Stimulated activated naive CD8-positive, alpha-beta T cell treated with anti-CD3 and anti-CD28 coated beads, Interleukin-15, amount 100 ng/mL, for 72 hours (primary cell): Measurements from ENCODE around the gene ANO1.

Experiments
- ATAC-seq: fragments of 150-1000 bp; cut with Tn5 transposase; 2 replicates; pipeline ENCODE4 v1.10.0; 2021; ENCODE audit warnings: mild to moderate bottlenecking, moderate library complexity
- DNase-seq, 2 donors: peaks; one replicate each; pipeline ENCODE4 v3.0.0; 2021 to 2022
- H3K27ac Mint-ChIP-seq, 2 donors: one replicate each; pipeline ENCODE4 v1.8.0; 2022; ENCODE audit warnings: mild to moderate bottlenecking in 2 of 2, mixed read lengths in 2 of 2, moderate library complexity in 2 of 2
- H3K27me3 Mint-ChIP-seq: one replicate; pipeline ENCODE4 v1.8.0; 2022; ENCODE audit warnings: mixed read lengths
- H3K4me1 Mint-ChIP-seq: one replicate; pipeline ENCODE4 v1.8.0; 2022; ENCODE audit warnings: mild to moderate bottlenecking, mixed read lengths
- H3K4me3 Mint-ChIP-seq, 2 donors: one replicate each; pipeline ENCODE4 v1.8.0; 2022; ENCODE audit warnings: mild to moderate bottlenecking in 2 of 2, mixed read lengths in 2 of 2, moderate library complexity in 1 of 2
- H3K9me3 Mint-ChIP-seq, 2 donors: one replicate each; pipeline ENCODE4 v1.8.0; 2022; ENCODE audit warnings: mixed read lengths in 2 of 2

The ANO1 gene

DNA sequence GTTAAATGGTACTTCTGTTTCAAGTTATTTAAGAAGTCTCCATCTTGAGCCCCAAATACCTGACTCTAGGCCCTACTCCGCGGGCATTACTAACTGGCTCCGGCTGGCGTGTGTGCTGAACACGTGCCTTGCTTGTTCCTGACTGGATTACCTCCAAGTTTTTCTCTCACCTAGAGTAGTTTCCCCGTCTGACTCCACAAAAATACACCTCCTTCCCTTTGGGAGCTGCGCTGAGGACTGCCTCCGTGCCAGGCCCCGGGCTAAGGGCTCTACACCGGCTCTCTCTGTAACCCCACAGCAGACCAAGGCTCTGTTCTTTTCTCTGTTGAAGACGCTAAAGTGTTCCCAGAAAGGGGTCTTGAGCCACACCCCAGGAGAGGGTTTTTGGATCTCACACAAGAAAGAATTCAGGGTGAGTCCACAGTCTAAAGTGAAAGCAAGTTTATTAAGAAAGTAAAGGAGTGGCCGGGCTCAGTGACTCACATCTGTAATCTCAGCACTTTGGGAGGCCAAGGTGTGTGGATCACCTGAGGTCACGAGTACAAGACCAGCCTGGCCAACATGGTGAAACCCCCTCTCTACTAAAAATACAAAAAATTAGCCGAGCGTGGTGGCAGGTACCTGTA is 61.8 kb downstream of the ANO1 start:
- Mint-ChIP-seq H3K27me3 (peaks cover 59% of the 10 kb centered on the region), H3K9me3 (no peaks in the 10 kb centered on the region), H3K4me1 (peaks cover 10% of the 10 kb centered on the region), H3K4me3 (no peak overlapping the region), H3K27ac (no peak overlapping the region)
- DNase-seq (no peak), ATAC-seq (no peak)

DNA sequence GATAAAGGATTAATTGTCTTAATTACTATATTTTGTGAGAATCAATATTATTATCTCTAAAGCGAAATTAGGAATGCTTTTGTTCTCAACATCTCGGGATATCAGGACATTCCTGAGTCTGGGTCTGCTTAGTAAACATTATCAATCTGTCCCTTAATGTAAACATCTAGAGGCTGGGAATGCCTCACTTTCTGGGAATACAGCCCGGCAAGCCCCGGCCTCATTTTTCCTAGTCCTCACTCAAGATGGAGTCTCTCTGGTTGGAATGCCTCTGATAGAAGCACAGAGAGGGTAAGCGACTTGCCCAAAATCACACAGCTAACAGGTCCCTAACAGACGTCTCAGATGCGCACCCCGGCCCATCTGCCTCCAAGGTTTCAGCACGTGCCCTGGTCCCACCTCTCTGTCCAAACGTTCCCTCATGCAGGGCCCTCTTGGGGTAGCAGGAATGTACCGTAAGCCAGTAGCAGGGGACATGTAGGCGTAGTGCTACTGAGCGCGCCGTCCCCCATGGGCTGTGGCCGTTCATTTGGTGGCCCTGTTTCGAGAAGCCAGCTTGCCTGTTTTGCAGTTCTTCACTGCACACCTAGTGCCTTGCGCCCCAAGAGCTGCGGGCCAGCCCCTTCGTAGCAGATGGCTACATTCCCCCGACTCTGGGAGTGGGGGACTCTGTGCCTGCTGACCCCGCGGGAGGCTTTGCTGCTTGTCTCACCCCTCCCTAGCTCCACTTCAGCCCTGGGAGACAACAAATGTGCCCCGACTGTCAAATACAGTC is 62.8 kb downstream of the ANO1 start:
- Mint-ChIP-seq H3K4me1 (peaks cover 10% of the 10 kb centered on the region), H3K9me3 (no peaks in the 10 kb centered on the region), H3K4me3 (no peak overlapping the region), H3K27ac (no peak overlapping the region), H3K27me3 (peaks cover 58% of the 10 kb centered on the region)
- ATAC-seq: no peak
- DNase-seq: no peak

DNA sequence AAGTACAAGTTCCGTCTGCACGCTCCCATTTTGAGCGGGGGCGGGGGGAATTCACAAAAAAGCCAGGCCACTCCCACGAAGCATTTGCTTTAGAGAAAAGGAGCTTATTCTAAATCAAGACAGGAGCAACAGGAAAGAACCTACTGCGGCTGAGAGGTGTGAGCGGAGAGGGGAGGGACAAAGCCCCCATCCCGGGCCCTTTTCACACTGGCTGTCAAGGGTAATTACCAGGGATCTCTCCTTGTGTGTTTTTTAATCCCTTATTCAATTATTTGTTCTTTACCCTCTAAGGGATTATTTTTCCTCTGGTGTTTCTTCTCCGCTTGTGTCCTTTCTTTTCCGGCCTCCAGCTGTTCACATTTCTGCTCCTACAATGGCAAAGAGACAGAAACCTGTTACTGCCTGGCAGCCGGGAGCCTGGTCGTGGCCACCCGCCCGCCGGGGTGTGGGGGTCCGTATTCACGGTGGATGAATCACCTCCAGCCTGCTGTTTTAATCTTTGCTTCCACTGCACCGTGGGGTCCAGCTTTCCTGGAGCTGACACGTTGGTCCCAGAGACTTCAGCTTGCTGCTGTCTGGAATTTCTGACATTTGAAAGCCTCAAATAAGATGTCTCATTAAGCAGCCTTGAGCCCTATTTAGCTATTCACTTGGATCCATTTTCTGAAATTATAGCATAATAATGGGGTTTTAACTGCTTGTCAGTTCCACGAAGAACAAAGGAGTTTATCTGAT is 63.5 kb downstream of the ANO1 start:
- H3K27me3 Mint-ChIP-seq: peaks cover 65% of the 10 kb centered on the region
- no peaks in the 10 kb centered on the region for H3K9me3 Mint-ChIP-seq
- H3K4me3 Mint-ChIP-seq: peak overlapping the region in 1 of 2 donors; percentile 2
- no peak for ATAC-seq
- peak in 1 of 2 donors; percentile 14 for DNase-seq
- H3K27ac Mint-ChIP-seq: no peak overlapping the region
- H3K4me1 Mint-ChIP-seq: peaks cover 10% of the 10 kb centered on the region

DNA sequence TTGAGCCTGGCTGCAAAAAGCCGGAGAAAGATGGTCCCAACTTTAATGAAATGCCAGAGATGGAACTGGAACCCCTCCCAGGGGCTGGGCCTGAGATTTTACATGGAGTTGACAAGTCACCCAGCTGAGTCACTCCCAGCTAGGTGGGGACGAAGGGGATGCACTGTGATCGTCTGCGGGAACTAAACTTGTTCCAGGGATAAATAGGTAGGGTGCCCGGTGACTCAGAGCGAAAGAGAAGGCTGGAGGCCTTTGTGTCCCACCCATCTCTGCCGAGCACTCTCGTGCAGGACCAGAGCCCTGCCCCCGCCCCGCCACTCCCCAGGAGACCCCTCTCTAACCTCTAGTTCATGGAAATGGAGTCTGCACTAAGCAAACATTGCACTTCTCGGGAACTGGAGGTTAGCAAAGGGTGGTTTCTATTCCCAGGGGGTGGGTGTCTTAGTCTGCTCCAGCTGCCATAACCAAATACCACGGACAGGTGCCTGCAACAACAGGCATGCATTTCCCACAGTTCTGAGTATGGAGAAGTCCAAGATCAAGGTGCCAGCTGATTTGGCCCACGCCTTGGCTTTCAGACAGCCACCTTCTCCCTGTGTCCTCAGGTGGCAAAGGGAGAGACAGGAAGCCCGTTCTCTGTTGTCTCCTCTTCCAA is 64.2 kb downstream of the ANO1 start:
- Mint-ChIP-seq H3K27ac (no peak overlapping the region), H3K4me1 (peaks cover 10% of the 10 kb centered on the region), H3K9me3 (no peaks in the 10 kb centered on the region), H3K27me3 (peaks cover 72% of the 10 kb centered on the region), H3K4me3 (no peak overlapping the region)
- ATAC-seq: no peak
- no peak for DNase-seq

DNA sequence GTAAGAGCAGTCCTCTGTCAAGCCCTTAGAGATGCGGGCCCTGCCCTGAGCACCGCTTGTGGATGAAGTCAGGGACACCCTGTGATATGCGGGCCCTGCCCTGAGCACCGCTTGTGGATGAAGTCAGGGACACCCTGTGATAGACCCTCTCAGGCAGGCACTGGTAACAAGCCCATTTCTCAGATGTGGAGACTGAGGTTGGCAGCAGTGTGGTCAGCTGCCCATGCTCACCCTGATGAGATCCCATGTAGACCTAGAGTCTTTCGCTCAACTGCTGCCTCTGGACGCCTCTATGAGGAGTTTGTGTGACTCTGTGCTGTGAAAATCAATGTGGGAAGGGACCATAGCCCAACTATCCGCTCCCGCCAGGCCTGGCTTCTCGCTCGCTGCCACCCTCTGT is 66.1 kb downstream of the ANO1 start:
- peaks cover 84% of the 10 kb centered on the region for H3K27me3 Mint-ChIP-seq
- no peak overlapping the region for H3K4me3 Mint-ChIP-seq
- ATAC-seq (no peak), DNase-seq (no peak)
- peaks cover 10% of the 10 kb centered on the region for H3K4me1 Mint-ChIP-seq
- H3K9me3 Mint-ChIP-seq: no peaks in the 10 kb centered on the region
- H3K27ac Mint-ChIP-seq: no peak overlapping the region

DNA sequence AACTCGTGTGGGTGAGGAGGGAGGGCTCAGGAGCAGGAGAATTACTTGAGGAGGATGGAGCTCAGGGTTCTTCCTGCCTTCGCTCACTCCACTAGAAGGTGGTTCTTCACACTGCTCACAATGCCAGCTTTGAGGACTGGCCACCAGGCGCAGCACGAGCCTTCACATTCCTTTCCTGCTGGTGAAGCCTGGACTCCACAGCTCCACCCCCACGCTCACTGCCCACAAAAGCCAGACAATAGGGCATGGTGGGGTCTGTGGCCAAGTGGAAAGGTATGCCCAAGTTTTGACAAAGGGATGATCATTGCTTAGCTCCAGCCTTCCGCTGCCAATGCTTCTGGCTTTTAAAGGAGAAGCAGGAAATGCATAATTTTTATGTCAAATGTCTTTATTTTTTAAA is 67.0 kb downstream of the ANO1 start:
- DNase-seq (no peak), ATAC-seq (no peak)
- Mint-ChIP-seq H3K4me1 (peaks cover 10% of the 10 kb centered on the region), H3K27ac (no peak overlapping the region), H3K4me3 (no peak overlapping the region), H3K9me3 (no peaks in the 10 kb centered on the region), H3K27me3 (peaks cover 79% of the 10 kb centered on the region)

DNA sequence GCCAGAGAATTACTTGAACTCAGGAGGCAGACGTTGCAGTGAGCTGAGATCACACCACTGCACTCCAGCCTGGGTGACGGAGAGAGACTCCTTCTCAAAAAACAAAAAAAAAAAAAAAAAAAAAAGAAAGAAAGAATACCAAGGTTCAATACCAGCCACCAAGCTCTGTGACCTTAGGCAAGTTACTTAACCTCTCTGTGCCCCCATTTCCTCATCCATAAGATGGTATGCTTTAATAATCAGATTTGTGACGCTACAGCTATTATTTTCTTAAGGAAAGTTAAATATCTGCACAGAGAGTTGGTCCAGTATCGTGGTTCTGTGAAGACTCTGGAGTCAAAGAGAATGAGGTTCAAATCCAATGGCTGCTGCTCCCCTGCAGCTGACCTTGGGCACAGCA is 67.7 kb downstream of the ANO1 start:
- ATAC-seq (no peak), DNase-seq (no peak)
- Mint-ChIP-seq H3K27me3 (peaks cover 72% of the 10 kb centered on the region), H3K4me1 (peaks cover 10% of the 10 kb centered on the region), H3K27ac (no peak overlapping the region), H3K9me3 (no peaks in the 10 kb centered on the region), H3K4me3 (no peak overlapping the region)

DNA sequence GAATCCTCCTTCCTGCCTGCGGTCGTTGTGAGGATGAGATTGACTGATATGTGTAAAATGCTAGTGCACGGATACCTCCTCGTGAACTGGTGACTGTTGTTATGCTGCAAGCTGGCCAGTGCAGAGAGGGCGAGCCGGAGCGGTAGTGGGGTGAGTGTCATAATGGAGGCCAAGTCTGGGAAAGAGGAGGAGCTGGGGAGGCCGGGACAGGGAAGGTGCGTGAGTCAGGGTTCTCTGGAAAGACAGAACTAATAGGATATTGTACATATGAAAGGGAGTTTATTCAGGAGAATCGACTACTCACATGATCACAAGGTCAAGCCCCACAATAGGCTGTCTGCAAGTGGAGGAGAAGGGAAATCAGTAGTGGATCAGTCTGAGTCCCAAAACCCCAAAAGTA is 68.2 kb downstream of the ANO1 start:
- Mint-ChIP-seq H3K4me1 (peaks cover 7% of the 10 kb centered on the region), H3K4me3 (no peak overlapping the region), H3K27me3 (peaks cover 72% of the 10 kb centered on the region), H3K9me3 (no peaks in the 10 kb centered on the region), H3K27ac (no peak overlapping the region)
- ATAC-seq: no peak
- no peak for DNase-seq

DNA sequence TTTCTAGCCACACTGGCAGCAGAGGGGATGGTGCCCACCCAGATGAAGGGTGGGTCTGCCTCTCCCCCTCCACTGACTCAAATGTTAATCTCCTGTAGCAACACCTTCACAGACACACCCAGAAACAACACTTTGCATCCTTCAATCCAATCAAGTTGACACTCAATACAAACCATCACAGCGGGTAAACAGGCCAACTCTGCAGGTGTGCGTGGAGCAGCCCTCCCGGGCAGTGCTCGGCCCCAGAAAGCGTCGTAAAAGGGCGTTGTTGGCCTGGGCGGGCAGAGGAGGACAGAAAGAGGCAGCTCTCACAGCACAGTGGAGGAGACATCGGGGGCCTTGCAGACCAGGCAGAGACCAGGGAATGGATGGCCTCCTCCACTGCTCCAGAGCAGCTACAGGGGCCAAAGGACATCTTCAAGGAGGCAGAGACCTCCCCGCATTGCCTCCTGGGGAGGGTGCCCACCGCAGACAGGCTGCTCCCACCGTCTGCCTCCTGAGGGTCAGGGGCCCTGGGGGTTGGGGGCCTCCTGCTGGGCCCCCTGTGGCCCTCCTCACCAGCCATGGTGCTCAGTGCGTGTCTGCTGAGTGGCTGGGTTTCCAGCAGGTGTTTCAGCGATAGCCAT is 68.9 kb downstream of the ANO1 start:
- ATAC-seq (no peak), DNase-seq (no peak)
- H3K4me1 Mint-ChIP-seq: no peaks in the 10 kb centered on the region
- no peaks in the 10 kb centered on the region for H3K9me3 Mint-ChIP-seq
- no peak overlapping the region for H3K27ac Mint-ChIP-seq
- H3K27me3 Mint-ChIP-seq: peaks cover 68% of the 10 kb centered on the region
- H3K4me3 Mint-ChIP-seq: no peak overlapping the region

DNA sequence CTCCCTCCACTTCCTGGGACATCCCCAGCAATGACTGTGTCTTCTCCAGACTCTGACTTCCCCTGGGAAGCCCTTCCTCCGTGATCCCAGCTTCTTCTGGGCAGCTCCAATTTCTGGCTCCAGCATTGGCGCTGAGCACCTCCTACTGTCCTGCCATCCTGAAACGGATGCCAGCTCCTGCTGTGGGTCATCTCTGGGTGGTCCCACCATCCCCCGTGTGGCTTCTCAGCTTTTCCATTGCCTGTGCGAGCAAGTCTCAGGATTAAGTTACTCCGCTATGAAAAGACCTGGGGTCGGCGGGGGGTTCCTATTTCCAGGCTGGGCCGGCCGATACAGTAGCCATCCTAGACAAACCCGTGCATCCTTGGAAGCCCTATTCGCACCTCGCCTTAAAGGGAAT is 69.6 kb downstream of the ANO1 start:
- no peak for DNase-seq
- no peak for ATAC-seq
- no peak overlapping the region for H3K4me3 Mint-ChIP-seq
- H3K27me3 Mint-ChIP-seq: peaks cover 67% of the 10 kb centered on the region
- H3K9me3 Mint-ChIP-seq: no peaks in the 10 kb centered on the region
- H3K4me1 Mint-ChIP-seq: no peaks in the 10 kb centered on the region
- no peak overlapping the region for H3K27ac Mint-ChIP-seq

DNA sequence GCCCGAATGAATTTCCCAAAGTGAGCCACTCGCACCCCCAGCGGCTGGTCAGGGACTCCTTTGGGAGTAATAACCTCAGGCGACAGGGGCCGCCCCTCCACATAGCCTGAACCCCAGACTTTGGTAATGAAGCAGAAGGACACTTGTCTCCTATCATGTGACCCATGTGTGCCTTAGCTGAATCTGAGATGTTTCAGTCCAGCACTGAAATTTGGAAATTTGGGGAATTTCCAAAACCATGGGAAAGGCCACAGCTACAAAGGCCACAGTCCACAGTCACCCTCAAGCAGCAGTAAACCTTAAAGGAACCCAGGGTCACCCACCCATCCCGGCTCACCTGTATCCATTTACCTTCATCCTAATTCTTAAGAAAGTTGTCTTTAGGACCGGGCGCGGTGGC is 73.6 kb downstream of the ANO1 start:
- DNase-seq (no peak), ATAC-seq (no peak)
- peaks cover 34% of the 10 kb centered on the region for H3K27me3 Mint-ChIP-seq
- H3K27ac Mint-ChIP-seq: no peak overlapping the region
- H3K4me1 Mint-ChIP-seq: no peaks in the 10 kb centered on the region
- no peak overlapping the region for H3K4me3 Mint-ChIP-seq
- H3K9me3 Mint-ChIP-seq: no peaks in the 10 kb centered on the region

DNA sequence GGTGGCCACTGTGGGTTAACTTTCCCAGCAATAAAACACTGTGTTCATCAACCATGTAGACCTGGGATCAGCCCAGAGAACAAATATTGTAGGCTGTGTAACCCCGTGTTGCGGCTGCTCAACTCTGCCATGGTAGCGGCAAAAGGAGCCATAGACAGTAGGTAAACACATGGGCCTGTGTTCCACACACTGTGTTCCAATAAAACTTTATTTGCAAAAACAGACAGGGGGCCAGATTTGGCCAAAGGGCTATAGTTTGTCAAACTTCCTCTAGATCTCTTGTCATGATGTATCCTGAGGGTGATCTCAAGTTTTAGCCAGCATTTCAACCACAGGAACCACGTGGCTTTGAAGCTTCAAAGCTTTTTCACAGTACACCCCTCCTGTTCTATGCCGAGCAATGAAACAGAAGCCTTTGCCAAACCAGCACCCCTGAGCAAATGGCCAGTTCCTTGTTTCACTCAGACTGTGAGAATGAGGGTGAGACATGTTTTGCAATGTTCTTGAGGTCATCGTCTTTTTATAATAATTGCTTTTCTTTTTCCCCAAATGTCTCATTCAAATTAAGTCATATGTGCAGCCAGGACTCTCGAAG is 75.1 kb downstream of the ANO1 start:
- H3K4me3 Mint-ChIP-seq: no peak overlapping the region
- H3K4me1 Mint-ChIP-seq: no peaks in the 10 kb centered on the region
- peaks cover 21% of the 10 kb centered on the region for H3K27me3 Mint-ChIP-seq
- ATAC-seq (no peak), DNase-seq (no peak)
- no peak overlapping the region for H3K27ac Mint-ChIP-seq
- no peaks in the 10 kb centered on the region for H3K9me3 Mint-ChIP-seq

DNA sequence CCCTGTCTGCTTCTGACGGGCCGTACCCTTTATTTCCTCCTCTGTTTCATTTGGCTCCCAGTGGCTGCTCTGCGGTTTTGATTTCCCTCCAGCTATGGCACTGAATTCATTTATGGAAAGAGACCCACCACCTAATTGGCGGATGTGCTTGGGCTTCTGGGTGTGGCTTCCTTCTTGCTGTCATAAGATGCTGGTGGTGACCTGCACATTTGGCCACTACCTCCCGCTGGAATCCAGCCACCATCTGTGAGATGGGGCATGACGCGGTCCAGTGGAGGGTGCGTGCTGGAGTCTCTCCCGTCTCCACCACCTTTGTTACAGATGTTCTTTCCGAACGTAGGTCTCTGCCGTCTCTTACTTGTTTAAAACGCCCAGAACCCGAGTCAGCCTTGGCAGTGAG is 77.3 kb downstream of the ANO1 start:
- peaks cover 24% of the 10 kb centered on the region for H3K27me3 Mint-ChIP-seq
- no peak overlapping the region for H3K27ac Mint-ChIP-seq
- DNase-seq (no peak), ATAC-seq (no peak)
- H3K9me3 Mint-ChIP-seq: no peaks in the 10 kb centered on the region
- no peak overlapping the region for H3K4me3 Mint-ChIP-seq
- H3K4me1 Mint-ChIP-seq: no peaks in the 10 kb centered on the region

DNA sequence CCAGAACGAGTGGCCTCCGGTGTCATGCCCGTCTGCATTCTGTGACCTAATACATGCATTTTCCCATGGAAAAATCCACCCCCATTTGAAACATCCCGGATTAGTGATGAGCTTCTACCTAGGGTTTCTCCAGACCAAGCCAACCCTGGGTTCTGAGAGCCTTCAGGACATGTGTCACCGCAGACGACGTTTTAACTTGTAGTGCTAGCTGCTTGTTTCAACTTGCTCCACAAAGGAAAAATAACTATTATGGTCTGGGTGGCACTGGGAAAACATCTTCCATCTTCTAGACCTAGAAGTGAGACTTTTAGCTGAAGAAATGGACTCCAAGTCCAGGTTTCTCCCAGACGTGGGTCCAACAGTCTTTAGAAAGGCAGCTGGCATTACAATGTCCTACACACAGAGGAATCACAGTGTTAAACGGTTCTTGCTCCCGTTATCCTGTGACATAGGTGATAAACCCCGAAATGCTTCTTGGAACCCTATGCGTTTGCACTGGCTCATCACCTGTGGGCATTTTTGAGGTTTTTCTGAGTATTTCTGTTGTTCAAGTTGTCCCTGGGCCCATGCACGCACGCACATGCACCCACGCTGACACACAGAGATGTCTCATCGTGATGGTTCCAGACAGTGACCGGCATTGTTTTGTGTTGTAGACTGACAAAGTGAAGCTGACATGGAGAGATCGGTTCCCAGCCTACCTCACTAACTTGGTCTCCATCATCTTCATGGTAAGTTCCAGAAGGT is 78.3 kb downstream of the ANO1 start:
- H3K4me3 Mint-ChIP-seq: no peak overlapping the region
- DNase-seq: no peak
- peak overlapping the region in 1 of 2 donors; percentile 25 for H3K27ac Mint-ChIP-seq
- no peak for ATAC-seq
- H3K4me1 Mint-ChIP-seq: no peaks in the 10 kb centered on the region
- peaks cover 17% of the 10 kb centered on the region for H3K27me3 Mint-ChIP-seq
- no peaks in the 10 kb centered on the region for H3K9me3 Mint-ChIP-seq

DNA sequence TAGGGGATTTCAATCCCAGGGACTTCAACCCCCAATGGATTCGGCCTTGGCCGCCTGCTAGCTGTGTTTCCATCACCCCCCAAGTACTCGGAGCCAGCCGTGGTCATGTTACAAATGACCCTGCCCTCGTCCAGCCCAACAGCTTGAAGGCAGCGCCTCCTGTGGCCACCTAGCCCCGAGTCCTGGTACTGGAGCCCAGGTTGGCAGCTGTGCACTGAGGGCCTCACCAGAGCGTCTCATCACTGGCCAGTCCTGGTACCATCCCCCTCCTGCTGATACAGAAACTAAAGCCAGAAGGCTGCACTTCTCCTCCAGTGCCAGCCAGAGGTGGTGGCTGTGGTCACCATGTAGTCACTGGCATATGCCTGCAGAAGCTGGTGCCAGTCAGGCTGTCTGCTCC is 80.1 kb downstream of the ANO1 start:
- no peak overlapping the region for H3K27ac Mint-ChIP-seq
- no peaks in the 10 kb centered on the region for H3K4me1 Mint-ChIP-seq
- H3K4me3 Mint-ChIP-seq: no peak overlapping the region
- peaks cover 8% of the 10 kb centered on the region for H3K27me3 Mint-ChIP-seq
- DNase-seq (no peak), ATAC-seq (no peak)
- H3K9me3 Mint-ChIP-seq: no peaks in the 10 kb centered on the region
